Measurements from ENCODE around the gene SHISAL1. TPM values are rescaled to one million over a fixed set of nuclear protein-coding genes. Genes with fewer than 3 reads are reported as not detected.

SHISAL1 gene
- total RNA-seq, 1 donor from 2014 or later: 6.5 TPM

GRCh38 chr22:44287121-44287693 is 25.5 kb downstream of the SHISAL1 start:
- Mint-ChIP-seq H3K4me1 (ENCODE audit: unreplicated experiment) (peaks cover 8% of the 10 kb centered on the region), H3K36me3 (ENCODE audit: low read depth, unreplicated experiment) (peaks cover 3% of the 10 kb centered on the region), H3K27ac (ENCODE audit: unreplicated experiment) (no peak overlapping the region), H3K27me3 (ENCODE audit: unreplicated experiment) (peaks cover 3% of the 10 kb centered on the region), H3K4me3 (ENCODE audit: unreplicated experiment) (no peak overlapping the region), H3K9me3 (ENCODE audit: unreplicated experiment) (no peaks in the 10 kb centered on the region)
- no peak for DNase-seq (ENCODE audit: low spot score)
- no peak for TF ChIP-seq CTCF (IDR thresholded peaks at IDR 0.05; ENCODE audit: unreplicated experiment)

GRCh38 chr22:44286646-44287045 is 26.1 kb downstream of the SHISAL1 start:
- Mint-ChIP-seq H3K36me3 (ENCODE audit: low read depth, unreplicated experiment) (peaks cover 3% of the 10 kb centered on the region), H3K4me3 (ENCODE audit: unreplicated experiment) (no peak overlapping the region), H3K27ac (ENCODE audit: unreplicated experiment) (no peak overlapping the region), H3K27me3 (ENCODE audit: unreplicated experiment) (peaks cover 3% of the 10 kb centered on the region), H3K9me3 (ENCODE audit: unreplicated experiment) (no peaks in the 10 kb centered on the region), H3K4me1 (ENCODE audit: unreplicated experiment) (peaks cover 8% of the 10 kb centered on the region)
- no peak for TF ChIP-seq CTCF (IDR thresholded peaks at IDR 0.05; ENCODE audit: unreplicated experiment)
- no peak for DNase-seq (ENCODE audit: low spot score)

GRCh38 chr22:44284711-44285110 is 28.0 kb downstream of the SHISAL1 start:
- H3K27me3 Mint-ChIP-seq (ENCODE audit: unreplicated experiment): peaks cover 3% of the 10 kb centered on the region
- H3K4me1 Mint-ChIP-seq (ENCODE audit: unreplicated experiment): peaks cover 8% of the 10 kb centered on the region
- no peak for TF ChIP-seq CTCF (IDR thresholded peaks at IDR 0.05; ENCODE audit: unreplicated experiment)
- no peak overlapping the region for H3K4me3 Mint-ChIP-seq (ENCODE audit: unreplicated experiment)
- H3K36me3 Mint-ChIP-seq (ENCODE audit: low read depth, unreplicated experiment): peaks cover 3% of the 10 kb centered on the region
- no peak for DNase-seq (ENCODE audit: low spot score)
- H3K27ac Mint-ChIP-seq (ENCODE audit: unreplicated experiment): no peak overlapping the region
- no peaks in the 10 kb centered on the region for H3K9me3 Mint-ChIP-seq (ENCODE audit: unreplicated experiment)

GRCh38 chr22:44281768-44282637 is 30.7 kb downstream of the SHISAL1 start:
- TF ChIP-seq CTCF (IDR thresholded peaks at IDR 0.05; ENCODE audit: unreplicated experiment): no peak
- no peaks in the 10 kb centered on the region for H3K36me3 Mint-ChIP-seq (ENCODE audit: low read depth, unreplicated experiment)
- no peak overlapping the region for H3K27ac Mint-ChIP-seq (ENCODE audit: unreplicated experiment)
- DNase-seq (ENCODE audit: low spot score): no peak
- no peaks in the 10 kb centered on the region for H3K9me3 Mint-ChIP-seq (ENCODE audit: unreplicated experiment)
- H3K4me1 Mint-ChIP-seq (ENCODE audit: unreplicated experiment): peaks cover 8% of the 10 kb centered on the region
- no peak overlapping the region for H3K4me3 Mint-ChIP-seq (ENCODE audit: unreplicated experiment)
- peaks cover 3% of the 10 kb centered on the region for H3K27me3 Mint-ChIP-seq (ENCODE audit: unreplicated experiment)

- TF ChIP-seq CTCF (IDR thresholded peaks at IDR 0.05; ENCODE audit: unreplicated experiment): no peak
- Mint-ChIP-seq H3K27ac (ENCODE audit: unreplicated experiment) (no peak overlapping the region), H3K9me3 (ENCODE audit: unreplicated experiment) (no peaks in the 10 kb centered on the region), H3K4me3 (ENCODE audit: unreplicated experiment) (no peak overlapping the region), H3K27me3 (ENCODE audit: unreplicated experiment) (peaks cover 7% of the 10 kb centered on the region), H3K36me3 (ENCODE audit: low read depth, unreplicated experiment) (no peaks in the 10 kb centered on the region), H3K4me1 (ENCODE audit: unreplicated experiment) (peaks cover 8% of the 10 kb centered on the region)
- DNase-seq (ENCODE audit: low spot score): no peak
These were observed 32.0 kb downstream of the SHISAL1 start for GRCh38 chr22:44280665-44281188.

All from endothelial cell (in vitro differentiated cells).